ENCODE measurements around the gene DSCAML1.

DNA sequence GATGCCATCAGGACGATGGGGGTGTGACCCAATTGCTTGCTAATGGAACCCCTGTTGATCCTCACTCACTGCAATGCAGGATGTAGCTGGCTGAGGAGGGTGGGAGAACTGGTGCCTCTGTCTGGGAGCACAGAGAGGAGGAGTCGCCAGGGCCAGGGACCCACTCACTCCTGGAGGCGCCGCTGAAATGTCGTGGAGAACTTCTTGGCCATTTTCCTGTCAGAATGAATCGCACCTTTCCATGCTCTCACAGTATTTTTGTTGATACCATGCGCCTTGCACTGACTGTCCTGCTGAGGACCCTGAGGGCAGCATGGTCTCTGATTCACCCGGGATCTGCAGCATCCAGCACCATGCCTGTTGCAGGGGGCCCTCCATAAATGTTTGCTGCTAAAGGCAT lies 211.4 kb downstream of the DSCAML1 start:
- no peak for TF ChIP-seq EZH2 (IDR thresholded peaks at IDR 0.05; ENCODE audit: borderline replicate concordance, low read depth, low read length)
- no peak for TF ChIP-seq ZNF583 (CRISPR knock-in tag; IDR thresholded peaks at IDR 0.05)
- TF ChIP-seq ZNF24 (IDR thresholded peaks at IDR 0.05), result no peak
- TF ChIP-seq, protein P1, sequence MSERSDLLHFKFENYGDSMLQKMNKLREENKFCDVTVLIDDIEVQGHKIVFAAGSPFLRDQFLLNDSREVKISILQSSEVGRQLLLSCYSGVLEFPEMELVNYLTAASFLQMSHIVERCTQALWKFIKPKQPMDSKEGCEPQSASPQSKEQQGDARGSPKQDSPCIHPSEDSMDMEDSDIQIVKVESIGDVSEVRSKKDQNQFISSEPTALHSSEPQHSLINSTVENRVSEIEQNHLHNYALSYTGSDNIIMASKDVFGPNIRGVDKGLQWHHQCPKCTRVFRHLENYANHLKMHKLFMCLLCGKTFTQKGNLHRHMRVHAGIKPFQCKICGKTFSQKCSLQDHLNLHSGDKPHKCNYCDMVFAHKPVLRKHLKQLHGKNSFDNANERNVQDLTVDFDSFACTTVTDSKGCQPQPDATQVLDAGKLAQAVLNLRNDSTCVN (CRISPR knock-in tag; IDR thresholded peaks at IDR 0.05), result no peak

Measured in K562 (cell line).